Activated gamma-delta T cell treated with anti-CD3 and anti-CD28 coated beads, Interleukin-2, amount 50 U/mL, for 16 hours (primary cell): ENCODE results near the gene CFAP410.
"Not testable (repeated sequence)": the region's sequence is repeated elsewhere in the genome, so short reads cannot be mapped to it uniquely, and the experiment has no call there.

Source experiments
- DNase-seq: peaks from one replicate; pipeline ENCODE4 v3.0.0-alpha.2; 2020; ENCODE audit warnings: low read depth

CFAP410 gene

GRCh38 chr21:44368711-44369446 is 29.7 kb upstream of the CFAP410 start:
- DNase-seq = no peak

GRCh38 chr21:44366586-44367211 is 27.5 kb upstream of the CFAP410 start:
- DNase-seq = no peak

- no peak for DNase-seq
These were observed 26.9 kb upstream of the CFAP410 start for GRCh38 chr21:44365967-44366585.

GRCh38 chr21:44365251-44365966 is 26.2 kb upstream of the CFAP410 start:
- no peak for DNase-seq

- DNase-seq = no peak
These were observed 25.2 kb upstream of the CFAP410 start for GRCh38 chr21:44364151-44365053.

- DNase-seq = no peak
These were observed 24.1 kb upstream of the CFAP410 start for GRCh38 chr21:44363278-44363677.

GRCh38 chr21:44361903-44362302 is 22.7 kb upstream of the CFAP410 start:
- DNase-seq = not testable (repeated sequence)

- DNase-seq = no peak
These were observed 21.0 kb upstream of the CFAP410 start for GRCh38 chr21:44360159-44360558.

GRCh38 chr21:44359396-44359795 is 20.2 kb upstream of the CFAP410 start:
- no peak for DNase-seq

- no peak for DNase-seq
These were observed 18.1 kb upstream of the CFAP410 start for GRCh38 chr21:44357064-44357837.

- no peak for DNase-seq
These were observed 17.4 kb upstream of the CFAP410 start for GRCh38 chr21:44356636-44357035.

GRCh38 chr21:44356160-44356559 is 17.0 kb upstream of the CFAP410 start:
- no peak for DNase-seq

GRCh38 chr21:44354775-44355771 is 15.9 kb upstream of the CFAP410 start:
- DNase-seq = no peak

GRCh38 chr21:44354001-44354405 is 14.8 kb upstream of the CFAP410 start:
- no peak for DNase-seq

GRCh38 chr21:44353191-44353970 is 14.2 kb upstream of the CFAP410 start, which contains the start of gene TRPM2:
Gene TRPM2 (plus strand): TSS chr21:44353621. CDS start chr21:44353701, 80 bp downstream.
- no peak for DNase-seq

- DNase-seq = no peak
These were observed 13.2 kb upstream of the CFAP410 start for GRCh38 chr21:44352253-44352860.

- no peak for DNase-seq
These were observed 12.5 kb upstream of the CFAP410 start for GRCh38 chr21:44351535-44352252.
